Kidney (tissue), 14 donors: ENCODE data around the gene SYF2. TPM values are rescaled to one million over a fixed set of nuclear protein-coding genes. Genes with fewer than 3 reads are reported as not detected.

Source experiments
- DNase-seq, 5 donors: peaks; one replicate each; pipeline ENCODE4 v3.0.0-alpha.2; 2013 to 2020
- FAIRE-seq: peaks from 2 replicates; lab custom pipeline; 2012; peaks lifted over from hg19 to GRCh38; lab: Jason Lieb, UNC
- H3K27ac ChIP-seq, 2 donors: one replicate each; pipeline ENCODE4 v1.7.0; 2013; ENCODE audit warnings: low read depth in 2 of 2, low read length in 2 of 2, inconsistent platforms in 1 of 2
- H3K27me3 ChIP-seq: one replicate; pipeline ENCODE4 v1.7.1; 2013; ENCODE audit warnings: low read length, inconsistent platforms; ENCODE audit not compliant: control insufficient read depth, insufficient read depth
- H3K36me3 ChIP-seq, 3 donors: one replicate each; pipeline versions ENCODE4 v1.7.0 to v1.7.1; 2013; ENCODE audit warnings: low read length in 3 of 3, control low read depth in 1 of 3, inconsistent platforms in 1 of 3; ENCODE audit not compliant: insufficient read depth in 3 of 3, control insufficient read depth in 2 of 3
- H3K4me1 ChIP-seq, 3 donors: one replicate each; pipeline versions ENCODE4 v1.7.0 to v1.7.1; 2013; ENCODE audit warnings: low read length in 3 of 3, inconsistent platforms in 1 of 3, low read depth in 1 of 3; ENCODE audit not compliant: control insufficient read depth in 2 of 3, insufficient read depth in 2 of 3
- H3K4me3 ChIP-seq, 3 donors: one replicate each; pipeline versions ENCODE4 v1.7.0 to v1.8.1; 2013; ENCODE audit warnings: low read length in 3 of 3, control low read depth in 1 of 3, inconsistent platforms in 1 of 3
- H3K9ac ChIP-seq, 3 donors: one replicate each; pipeline versions ENCODE4 v1.7.0 to v1.7.1; 2013; ENCODE audit warnings: low read length in 3 of 3, control low read depth in 1 of 3, inconsistent platforms in 1 of 3
- H3K9me3 ChIP-seq, 3 donors: one replicate each; pipeline versions ENCODE4 v1.7.0 to v1.7.1; 2013; ENCODE audit warnings: low read length in 3 of 3, control low read depth in 1 of 3, inconsistent platforms in 1 of 3; ENCODE audit not compliant: control insufficient read depth in 2 of 3, insufficient read depth in 1 of 3
- intact Hi-C: fragments of 100-400 bp; cut with DNase I; formaldehyde crosslinking; loops from one replicate; pipeline ENCODE4 v1.11.1; 2022
- polyA plus RNA-seq: library from polyadenylated mRNA; stranded (reverse); fragments of 350-450 nt; fragmentation: Illumina TruSeq; extraction: RNeasy Lipid Tissue Mini Kit (QIAGEN cat#74804); gene quantifications from one replicate; pipeline ENCODE4 v1.2.3, GENCODE V29; 2014; ENCODE audit warnings: low read depth, low replicate concordance; ENCODE audit not compliant: insufficient read depth
- total RNA-seq: library from RNA; stranded (reverse); fragmentation: NEBNext Ultra II Directional; extraction: Animal tissue kit (Norgen Biotek cat#: 25700); gene quantifications from one replicate; pipeline ENCODE4 v1.2.1, GENCODE V29; 2021
- TF ChIP-seq, protein P1 (sequence below): IDR thresholded peaks from 3 replicates; pipeline ENCODE4 v1.5.1; 2012; ENCODE audit warnings: mild to moderate bottlenecking, moderate library complexity, borderline replicate concordance; ENCODE audit not compliant: insufficient read depth; ENCODE audit errors: extremely low read depth
- donor health status: control.
- donor health status: control.
- donor health status: control.
- donor health status: control.
- donor health status: control.
- donor health status: DM: yes; HTN: yes; CAD: no.
- donor health status: Normal renal cell carcinoma (clear cell type).

SYF2 gene
- total and polyA plus RNA-seq, 2 donors from 2014 or later = 53.8 to 91.5 TPM

DNA sequence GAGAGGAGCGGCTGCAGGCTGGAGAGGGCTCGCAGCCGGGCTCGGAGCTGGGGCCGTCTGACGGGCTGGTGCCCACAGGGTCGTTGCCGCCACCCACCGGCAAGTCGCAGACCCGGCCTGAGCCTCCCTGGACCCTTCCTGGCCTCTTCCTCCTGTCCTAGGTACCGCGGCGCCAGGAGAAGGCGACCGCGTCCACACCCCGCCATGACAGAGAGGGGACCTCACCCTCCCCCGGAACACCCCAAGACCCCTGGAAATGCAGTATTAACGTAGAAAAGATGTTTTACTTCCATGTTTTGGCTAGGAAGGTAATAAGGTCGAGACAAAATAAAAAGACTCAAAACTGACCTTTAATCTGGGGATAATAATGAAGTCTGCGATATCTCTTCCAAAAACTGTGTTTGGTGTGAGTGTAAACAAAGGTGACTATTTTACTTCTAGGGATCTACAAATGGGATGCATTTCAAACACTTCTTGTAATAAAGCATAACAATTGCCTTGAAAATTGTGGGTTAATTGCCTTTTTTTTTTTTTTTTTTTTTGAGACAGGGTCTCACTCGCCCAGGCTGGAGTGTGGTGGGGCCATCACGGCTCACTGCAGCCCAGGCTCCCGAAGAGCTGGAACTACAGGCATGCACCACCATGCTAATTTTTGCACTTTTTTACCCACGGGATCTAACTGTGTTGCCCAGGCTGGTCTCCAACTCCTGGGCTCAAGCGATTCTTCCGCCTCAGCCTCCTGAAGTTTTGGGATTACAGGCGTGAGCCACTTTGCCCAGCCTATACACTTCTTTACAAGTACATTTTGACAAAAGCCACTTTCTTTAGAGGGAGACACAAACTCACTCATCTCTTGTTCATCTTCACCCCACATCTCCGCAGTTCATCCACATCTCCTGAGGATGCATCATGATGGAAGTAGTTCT lies 15.8 kb upstream of the SYF2 start:
- TF ChIP-seq, protein P1, sequence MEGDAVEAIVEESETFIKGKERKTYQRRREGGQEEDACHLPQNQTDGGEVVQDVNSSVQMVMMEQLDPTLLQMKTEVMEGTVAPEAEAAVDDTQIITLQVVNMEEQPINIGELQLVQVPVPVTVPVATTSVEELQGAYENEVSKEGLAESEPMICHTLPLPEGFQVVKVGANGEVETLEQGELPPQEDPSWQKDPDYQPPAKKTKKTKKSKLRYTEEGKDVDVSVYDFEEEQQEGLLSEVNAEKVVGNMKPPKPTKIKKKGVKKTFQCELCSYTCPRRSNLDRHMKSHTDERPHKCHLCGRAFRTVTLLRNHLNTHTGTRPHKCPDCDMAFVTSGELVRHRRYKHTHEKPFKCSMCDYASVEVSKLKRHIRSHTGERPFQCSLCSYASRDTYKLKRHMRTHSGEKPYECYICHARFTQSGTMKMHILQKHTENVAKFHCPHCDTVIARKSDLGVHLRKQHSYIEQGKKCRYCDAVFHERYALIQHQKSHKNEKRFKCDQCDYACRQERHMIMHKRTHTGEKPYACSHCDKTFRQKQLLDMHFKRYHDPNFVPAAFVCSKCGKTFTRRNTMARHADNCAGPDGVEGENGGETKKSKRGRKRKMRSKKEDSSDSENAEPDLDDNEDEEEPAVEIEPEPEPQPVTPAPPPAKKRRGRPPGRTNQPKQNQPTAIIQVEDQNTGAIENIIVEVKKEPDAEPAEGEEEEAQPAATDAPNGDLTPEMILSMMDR = no peak
- no peaks in the 10 kb centered on the region for H3K27me3 ChIP-seq
- peak overlapping the region; percentile 97 to 98 for H3K27ac ChIP-seq
- FAIRE-seq = no peak
- intact Hi-C loops = no loop called here
- H3K36me3 ChIP-seq = peaks cover 14 to 29% (median 17%) of the 10 kb centered on the region in 3 donors
- peak in 1 of 5 donors; percentile 32 for DNase-seq
- peak overlapping the region; percentile 54 to 99 (median 94) for H3K9ac ChIP-seq
- peaks cover 0 to 11% (median 5%) of the 10 kb centered on the region in 3 donors for H3K4me1 ChIP-seq
- H3K4me3 ChIP-seq = peak overlapping the region; percentile 99 to 100 (median 100)
- no peaks in the 10 kb centered on the region for H3K9me3 ChIP-seq

DNA sequence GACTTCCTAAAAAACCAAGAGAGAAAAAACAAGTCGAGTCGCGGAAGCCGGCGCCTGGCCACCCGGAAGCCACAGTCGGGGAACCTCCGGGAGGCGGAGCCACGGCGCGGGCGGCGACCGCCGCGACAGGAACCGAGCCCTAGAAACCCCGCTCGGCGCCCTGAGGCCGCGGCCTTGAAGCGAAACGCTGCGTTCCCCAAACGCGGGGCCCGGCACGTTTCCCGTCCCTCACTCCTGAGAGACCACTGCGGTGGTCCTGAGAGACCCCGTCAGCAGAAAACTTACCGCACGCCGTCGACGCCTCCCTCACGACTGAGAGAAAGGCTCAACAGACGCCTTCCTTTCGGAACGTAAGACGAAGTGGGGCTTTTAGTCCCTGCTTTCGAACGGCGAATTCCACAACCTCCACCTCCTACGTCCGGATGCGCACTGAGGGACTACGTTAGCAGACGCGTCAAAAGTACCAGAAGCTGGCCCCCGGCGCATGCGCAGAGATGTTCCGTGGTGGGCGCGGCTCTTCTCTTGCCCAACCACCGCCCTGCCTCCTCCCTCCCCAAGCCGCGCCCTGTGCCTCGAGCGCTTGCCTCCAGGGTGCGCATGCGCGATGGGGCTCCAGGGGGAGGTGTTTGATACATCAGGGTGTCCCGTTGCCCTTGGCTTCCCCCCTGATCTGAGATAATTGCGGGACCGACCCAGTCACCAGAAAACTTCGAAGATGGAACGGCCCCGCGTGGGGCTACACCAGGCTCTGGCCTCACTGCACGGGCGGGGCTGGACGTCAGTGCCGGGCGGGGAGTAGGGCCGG lies 14.9 kb upstream of the SYF2 start, which contains the start of gene RSRP1:
TSS of gene RSRP1 (minus strand) at position 431 of the 805 bp plus-strand sequence. CDS start 491 bp downstream, outside the sequence.
- Histone ChIP-seq H3K27ac (peak within 1 kb of the TSS; percentile 97 to 98), H3K4me1 (peaks cover 0 to 11% (median 5%) of the 10 kb centered on the region in 3 donors), H3K9me3 (no peaks in the 10 kb centered on the region), H3K4me3 (peak within 1 kb of the TSS; percentile 99 to 100 (median 100)), H3K9ac (peak within 1 kb of the TSS; percentile 94 to 99 (median 97)), H3K27me3 (no peaks in the 10 kb centered on the region), H3K36me3 (peaks cover 16 to 38% (median 20%) of the 10 kb centered on the region in 3 donors)
- intact Hi-C loops = no loop called here
- peak; percentile 99 to 100 (median 99) for DNase-seq
- FAIRE-seq = no peak
- TF ChIP-seq, protein P1 = no peak

DNA sequence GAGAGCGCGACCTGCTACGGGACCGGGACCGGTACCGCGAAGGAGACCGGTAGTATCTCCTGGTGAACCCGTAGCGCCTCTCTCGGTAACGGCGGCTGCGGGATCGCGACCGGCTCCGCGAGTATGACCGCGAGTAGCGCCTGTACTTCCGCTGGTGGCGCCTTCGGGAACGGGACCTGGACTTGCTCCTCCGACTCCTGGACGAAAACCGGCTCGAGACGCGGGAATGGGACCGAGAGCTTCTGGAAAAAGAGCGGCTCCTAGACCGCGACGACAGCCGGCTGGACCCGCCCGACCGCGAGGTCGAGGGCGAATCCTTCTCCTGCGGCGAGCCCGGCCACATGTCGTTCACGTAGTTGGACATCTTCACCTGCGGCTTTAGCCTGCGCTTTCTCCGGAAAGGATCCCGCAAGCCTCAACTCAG lies 14.3 kb upstream of the SYF2 start:
- TF ChIP-seq, protein P1 = no peak
- Histone ChIP-seq H3K36me3 (peaks cover 18 to 43% (median 23%) of the 10 kb centered on the region in 3 donors), H3K27ac (peak overlapping the region; percentile 97 to 98), H3K4me1 (peaks cover 0 to 11% (median 5%) of the 10 kb centered on the region in 3 donors), H3K9me3 (no peaks in the 10 kb centered on the region), H3K9ac (peak overlapping the region; percentile 94 to 99 (median 97)), H3K4me3 (peak overlapping the region; percentile 99 to 100 (median 100)), H3K27me3 (no peaks in the 10 kb centered on the region)
- peak; percentile 36 to 88 (median 46) for DNase-seq
- no peak for FAIRE-seq
- intact Hi-C loops = no loop called here
